ENCODE measurements around the gene ANTXR1. TPM values are rescaled to one million over a fixed set of nuclear protein-coding genes. Genes with fewer than 3 reads are reported as not detected.

ANTXR1 gene
- total and polyA plus RNA-seq, 2 of the 8 experiments (the other 6 are each of a cell fraction or from before 2014, with no cell fraction given): 15.8 to 44.3 TPM

GRCh38 chr2:69020496-69021426 is 7.8 kb downstream of the ANTXR1 start (continued):
- no peak for TF ChIP-seq CHD7 (IDR thresholded peaks at IDR 0.05; ENCODE audit: insufficient replicate concordance, low read length)
- TF ChIP-seq EZH2 (IDR thresholded peaks at IDR 0.05; ENCODE audit: low read depth, low read length, severe bottlenecking): no peak
- TF ChIP-seq CEBPB (IDR thresholded peaks at IDR 0.05; ENCODE audit: low read depth, low read length): no peak
- no peak for TF ChIP-seq ATF3 (IDR thresholded peaks at IDR 0.05; ENCODE audit: insufficient read depth, low read depth, low read length)
- TF ChIP-seq ASH2L (IDR thresholded peaks at IDR 0.05; ENCODE audit: low read length): no peak
- no peak for TF ChIP-seq NRF1 (IDR thresholded peaks at IDR 0.05; ENCODE audit: low read depth, low read length)
- TF ChIP-seq BCL11A (IDR thresholded peaks at IDR 0.05; ENCODE audit: low read depth in 2 of 2, low read length in 2 of 2): no peak

Data from H1 (cell line).